Right ventricle myocardium inferior (tissue), 1 donor: Measurements from ENCODE around the gene FNIP2. TPM values are rescaled to one million over a fixed set of nuclear protein-coding genes. Genes with fewer than 3 reads are reported as not detected.
"Not testable (repeated sequence)": the region's sequence is repeated elsewhere in the genome, so short reads cannot be mapped to it uniquely, and the experiment has no call there.

Source experiments
- ATAC-seq: fragments of 200-7000 bp; cut with Tn5 transposase; one replicate; pipeline ENCODE4 v1.9.1; 2020; ENCODE audit warnings: mild to moderate bottlenecking, moderate library complexity
- DNase-seq: peaks from one replicate; pipeline ENCODE4 v3.0.0; 2021; ENCODE audit errors: missing footprints
- intact Hi-C: fragments of 100-400 bp; cut with DNase I; formaldehyde crosslinking; loops from one replicate; pipeline ENCODE4 v1.11.0; 2022
- total RNA-seq: library from RNA; stranded (reverse); fragmentation: NEBNext Ultra II Directional; extraction: Animal tissue kit (Norgen Biotek cat#: 25700); gene quantifications from one replicate; pipeline ENCODE4 v1.2.1, GENCODE V29; 2021
- donor health status: DM: no; HTN: yes; CAD: no; lungs with severe emphysema.

FNIP2 gene
- total RNA-seq, 1 donor from 2014 or later = 46.2 TPM

- intact Hi-C loops = no loop called here
- ATAC-seq (no peak), DNase-seq (no peak)
Measured at GRCh38 chr4:158758703-158759102, 10.1 kb upstream of the FNIP2 start.

DNA sequence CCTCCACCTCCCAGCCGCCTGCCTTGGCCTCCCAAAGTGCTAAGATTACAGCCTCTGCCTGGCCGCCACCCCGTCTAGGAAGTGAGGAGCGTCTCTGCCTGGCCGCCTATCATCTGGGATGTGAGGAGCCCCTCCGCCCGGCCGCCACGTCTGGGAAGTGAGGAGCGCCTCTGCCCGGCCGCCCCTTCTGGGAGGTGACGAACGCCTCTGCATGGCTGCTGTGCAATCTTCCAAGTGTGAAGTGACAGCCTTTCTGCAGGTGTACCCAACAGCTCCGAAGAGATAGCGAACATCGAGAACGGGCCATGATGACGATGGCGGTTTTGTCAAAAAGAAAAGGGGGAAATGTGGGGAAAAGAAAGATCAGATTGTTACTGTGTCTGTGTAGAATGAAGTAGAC lies 9.3 kb upstream of the FNIP2 start:
- intact Hi-C loops, ATAC-seq, DNase-seq: not testable (repeated sequence)

GRCh38 chr4:158760866-158761265 lies 8.0 kb upstream of the FNIP2 start:
- intact Hi-C loops = no loop called here
- DNase-seq (no peak), ATAC-seq (no peak)

DNA sequence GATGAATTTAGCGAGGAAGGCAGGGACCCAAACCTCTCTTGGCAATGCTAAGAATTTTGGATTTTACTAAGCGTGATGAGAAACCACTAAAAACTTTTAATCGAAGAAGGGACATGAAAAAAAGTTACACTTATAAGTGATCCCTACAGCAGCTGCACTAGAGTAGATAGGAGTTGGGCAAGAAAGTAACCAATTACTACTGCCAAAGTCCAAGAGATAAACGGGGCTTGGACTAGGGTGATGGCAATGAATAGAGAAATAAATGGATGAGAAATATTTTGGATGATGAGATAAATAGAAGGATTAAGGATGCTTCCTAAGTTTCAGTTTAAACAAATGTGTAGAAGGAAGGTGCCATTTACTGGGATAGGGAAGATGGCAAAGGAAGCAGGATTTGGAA lies 6.3 kb upstream of the FNIP2 start:
- intact Hi-C loops = no loop called here
- DNase-seq = no peak

GRCh38 chr4:158763462-158763861 lies 5.4 kb upstream of the FNIP2 start:
- DNase-seq = no peak
- intact Hi-C loops = no loop called here
- no peak for ATAC-seq

More for the DNA sequence above, 6.3 kb upstream of the FNIP2 start:
- no peak for ATAC-seq

DNA sequence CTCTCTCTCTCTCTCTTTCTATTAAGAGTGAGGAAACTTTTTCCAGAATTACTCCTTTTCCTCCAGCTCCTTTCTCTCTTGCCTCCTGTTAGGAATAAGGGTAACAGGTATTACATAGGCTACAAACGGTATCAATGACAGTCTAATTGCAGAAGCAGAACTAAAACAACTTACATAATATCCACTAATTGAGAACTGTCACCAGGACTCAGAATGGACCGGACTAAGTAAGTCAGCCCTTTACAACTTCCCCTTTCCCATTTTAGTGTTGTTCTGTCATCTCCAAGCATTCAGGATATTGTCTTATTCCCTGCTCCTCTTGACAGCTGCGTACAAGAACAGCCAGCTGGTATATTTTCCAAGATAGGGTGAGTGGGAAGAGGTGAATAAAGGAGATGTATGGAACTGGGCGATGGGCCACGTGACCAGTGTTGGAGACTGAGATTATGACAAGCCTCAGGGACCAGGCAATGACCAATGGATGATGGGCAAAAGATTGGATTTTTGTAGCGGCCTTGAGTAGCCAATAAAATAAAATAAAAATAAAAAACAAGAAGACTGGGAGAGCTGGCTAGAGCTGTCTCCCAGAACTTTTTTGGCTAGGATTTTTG lies 2.3 kb upstream of the FNIP2 start:
- DNase-seq = no peak
- no peak for ATAC-seq
- intact Hi-C loops = loop anchor here (5.0 kb wide), 3 partner anchors 39 to 94 kb away; partner anchors contain the start of genes C4orf46 and ETFDH

DNA sequence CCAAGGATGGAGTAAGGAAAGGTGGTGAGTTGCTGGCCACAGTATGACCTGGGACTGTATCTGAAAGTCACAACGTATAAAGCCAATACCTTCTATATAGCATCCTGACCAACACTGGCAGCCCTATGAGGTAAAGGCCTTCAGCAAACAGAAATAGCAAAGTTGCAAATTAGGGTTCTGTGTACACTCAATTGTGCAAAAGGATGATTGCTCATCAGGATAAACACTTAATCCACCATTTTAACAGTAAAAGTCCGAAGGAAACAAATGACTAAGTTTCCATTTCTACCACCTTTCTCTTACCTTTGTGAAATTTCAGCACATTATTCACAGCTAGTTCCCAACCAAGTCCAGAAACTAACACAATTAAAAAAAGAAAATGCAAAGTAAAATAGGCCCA lies 1.4 kb upstream of the FNIP2 start:
- intact Hi-C loops = loop anchor here (5.0 kb wide), 3 partner anchors 40 to 95 kb away; partner anchors contain the start of genes C4orf46 and ETFDH
- DNase-seq = no peak
- no peak for ATAC-seq

- ATAC-seq (peak; percentile 19), DNase-seq (peak; percentile 72)
- intact Hi-C loops = loop anchor here (2.0 to 5.0 kb wide), 4 partner anchors 42 to 97 kb away; partner anchors contain the start of genes C4orf46 and ETFDH
Measured at GRCh38 chr4:158769175-158769921, 522 bp downstream of the FNIP2 start.

GRCh38 chr4:158770671-158771070 lies 1.8 kb downstream of the FNIP2 start:
- no peak for DNase-seq
- intact Hi-C loops = loop anchor here (5.0 kb wide), 1 partner anchor 42 kb away; no protein-coding TSS in a partner anchor

GRCh38 chr4:158771776-158772175 lies 3.0 kb downstream of the FNIP2 start:
- DNase-seq = no peak
- ATAC-seq = no peak
- intact Hi-C loops = loop anchor here (5.0 kb wide), 1 partner anchor 41 kb away; no protein-coding TSS in a partner anchor

More at GRCh38 chr4:158770671-158771070, 1.8 kb downstream of the FNIP2 start:
- ATAC-seq = no peak

GRCh38 chr4:158775091-158775651 lies 6.3 kb downstream of the FNIP2 start:
- ATAC-seq (peak; percentile 92), DNase-seq (no peak)
- intact Hi-C loops = no loop called here

GRCh38 chr4:158776106-158776505 lies 7.3 kb downstream of the FNIP2 start:
- no peak for ATAC-seq
- intact Hi-C loops = no loop called here
- no peak for DNase-seq

- intact Hi-C loops = no loop called here
- no peak for DNase-seq
- ATAC-seq = no peak
Measured at GRCh38 chr4:158777423-158778155, 8.8 kb downstream of the FNIP2 start.

- DNase-seq (no peak), ATAC-seq (no peak)
- intact Hi-C loops = no loop called here
Measured at GRCh38 chr4:158778156-158778711, 9.4 kb downstream of the FNIP2 start.

DNA sequence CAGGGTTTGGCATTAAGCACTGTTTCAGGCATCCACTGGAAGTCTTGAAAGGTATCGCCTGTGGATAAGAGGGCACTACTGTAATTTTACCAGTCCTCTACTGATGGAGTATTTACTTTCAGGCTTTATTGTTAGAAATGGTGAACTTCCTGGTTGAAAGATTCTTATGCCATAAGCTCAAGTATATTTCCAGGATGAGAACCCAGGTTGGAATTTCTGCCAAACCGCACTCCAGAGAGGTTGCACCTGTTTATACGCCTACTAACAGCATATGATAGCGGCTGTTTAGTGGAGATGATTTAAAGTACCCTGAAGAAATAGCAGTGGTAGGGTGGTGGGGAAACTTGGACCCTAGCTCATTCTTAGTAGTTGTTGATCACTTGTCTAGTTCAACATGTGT lies 9.9 kb downstream of the FNIP2 start:
- no peak for DNase-seq
- intact Hi-C loops = no loop called here
- ATAC-seq = no peak

- intact Hi-C loops = no loop called here
- DNase-seq (no peak), ATAC-seq (no peak)
Measured at GRCh38 chr4:158781963-158782362, 13.1 kb downstream of the FNIP2 start.

GRCh38 chr4:158782551-158783360 lies 13.9 kb downstream of the FNIP2 start:
- ATAC-seq = no peak
- intact Hi-C loops = no loop called here
- DNase-seq = no peak

- ATAC-seq (no peak), DNase-seq (no peak)
- intact Hi-C loops = no loop called here
Measured at GRCh38 chr4:158783785-158784184, 15.0 kb downstream of the FNIP2 start.
